Hepatocyte (in vitro differentiated cells): ENCODE data around the gene MRI1. TPM values are rescaled to one million over a fixed set of nuclear protein-coding genes. Genes with fewer than 3 reads are reported as not detected.

Experiments
- DNase-seq: peaks from one replicate; pipeline ENCODE4 v3.0.0-alpha.2; 2016; ENCODE audit warnings: low spot score
- H2AFZ ChIP-seq: fragments of 200-600 bp; sonication (generic); 2 replicates; pipeline ENCODE4 v1.6.0; 2016; ENCODE audit warnings: antibody characterized with exemption, mild to moderate bottlenecking
- H3K27ac ChIP-seq: fragments of 200-600 bp; sonication (generic); 2 replicates; pipeline ENCODE4 v1.5.1; 2016; ENCODE audit warnings: mild to moderate bottlenecking
- H3K27me3 ChIP-seq: fragments of 200-600 bp; sonication (generic); 2 replicates; pipeline ENCODE4 v1.6.1; 2016
- H3K36me3 ChIP-seq: fragments of 200-600 bp; sonication (generic); replicated peaks from 2 replicates; pipeline ENCODE4 v1.5.1; 2016; ENCODE audit warnings: low read depth; ENCODE audit not compliant: insufficient read depth
- H3K4me1 ChIP-seq: fragments of 200-600 bp; sonication (generic); 2 replicates; pipeline ENCODE4 v1.5.1; 2016; ENCODE audit warnings: mild to moderate bottlenecking, moderate library complexity; ENCODE audit not compliant: insufficient read depth
- H3K4me2 ChIP-seq: fragments of 200-600 bp; sonication (generic); 2 replicates; pipeline ENCODE4 v1.6.0; 2016
- H3K4me3 ChIP-seq: fragments of 200-600 bp; sonication (generic); 2 replicates; pipeline ENCODE4 v1.5.1; 2016; ENCODE audit warnings: mild to moderate bottlenecking
- H3K79me2 ChIP-seq: fragments of 200-600 bp; sonication (generic); 2 replicates; pipeline ENCODE4 v1.6.0; 2017; ENCODE audit warnings: mild to moderate bottlenecking
- H3K9me2 ChIP-seq: fragments of 200-600 bp; sonication (generic); replicated peaks from 2 replicates; pipeline ENCODE4 v1.6.0; 2017; ENCODE audit warnings: mild to moderate bottlenecking; ENCODE audit not compliant: insufficient read depth
- H3K9me3 ChIP-seq: fragments of 200-600 bp; sonication (generic); 2 replicates; pipeline ENCODE4 v1.5.1; 2016; ENCODE audit warnings: low read depth, mild to moderate bottlenecking
- H4K20me1 ChIP-seq: fragments of 200-600 bp; sonication (generic); 2 replicates; pipeline ENCODE4 v1.6.0; 2016; ENCODE audit warnings: mild to moderate bottlenecking; ENCODE audit not compliant: insufficient read depth, poor library complexity, severe bottlenecking
- CTCF ChIP-seq: fragments of 200-600 bp; sonication (generic); IDR thresholded peaks from 2 replicates; pipeline ENCODE4 v1.5.1; 2016; ENCODE audit warnings: antibody characterized with exemption, mild to moderate bottlenecking; ENCODE audit not compliant: poor library complexity
- EZH2 ChIP-seq: fragments of 200-600 bp; sonication (generic); IDR thresholded peaks from 2 replicates; pipeline ENCODE4 v1.6.1; 2016; ENCODE audit warnings: antibody characterized with exemption, mild to moderate bottlenecking, borderline replicate concordance
- EZH2phosphoT487 ChIP-seq: fragments of 200-600 bp; sonication (generic); IDR thresholded peaks from one replicate; pipeline ENCODE4 v1.6.1; 2018; ENCODE audit warnings: antibody characterized with exemption, mild to moderate bottlenecking, low read depth, moderate library complexity; ENCODE audit not compliant: unreplicated experiment, severe bottlenecking
- WGBS: methylation state at CpG from one replicate; pipeline ENCODE4 v1.1.6; 2016; ENCODE audit warnings: low lambda C conversion rate; ENCODE audit errors: missing lambda C conversion rate; 5-methylcytosine and 5-hydroxymethylcytosine counted together
- polyA plus RNA-seq: library from polyadenylated mRNA; unstranded; fragments of >200 nt; fragmentation: Nextera tagmentation; extraction: Ambion mirVana; gene quantifications from 2 replicates; pipeline ENCODE4 v1.2.1, GENCODE V29; 2016
- total RNA-seq: library from RNA; depleted of rRNA; stranded (reverse); fragments of >200 nt; gene quantifications from 2 replicates; pipeline ENCODE4 v1.2.3, GENCODE V29; 2014

Gene MRI1
- total and polyA plus RNA-seq, 2 experiments from 2014 or later = 18.5 to 21.9 TPM

DNA sequence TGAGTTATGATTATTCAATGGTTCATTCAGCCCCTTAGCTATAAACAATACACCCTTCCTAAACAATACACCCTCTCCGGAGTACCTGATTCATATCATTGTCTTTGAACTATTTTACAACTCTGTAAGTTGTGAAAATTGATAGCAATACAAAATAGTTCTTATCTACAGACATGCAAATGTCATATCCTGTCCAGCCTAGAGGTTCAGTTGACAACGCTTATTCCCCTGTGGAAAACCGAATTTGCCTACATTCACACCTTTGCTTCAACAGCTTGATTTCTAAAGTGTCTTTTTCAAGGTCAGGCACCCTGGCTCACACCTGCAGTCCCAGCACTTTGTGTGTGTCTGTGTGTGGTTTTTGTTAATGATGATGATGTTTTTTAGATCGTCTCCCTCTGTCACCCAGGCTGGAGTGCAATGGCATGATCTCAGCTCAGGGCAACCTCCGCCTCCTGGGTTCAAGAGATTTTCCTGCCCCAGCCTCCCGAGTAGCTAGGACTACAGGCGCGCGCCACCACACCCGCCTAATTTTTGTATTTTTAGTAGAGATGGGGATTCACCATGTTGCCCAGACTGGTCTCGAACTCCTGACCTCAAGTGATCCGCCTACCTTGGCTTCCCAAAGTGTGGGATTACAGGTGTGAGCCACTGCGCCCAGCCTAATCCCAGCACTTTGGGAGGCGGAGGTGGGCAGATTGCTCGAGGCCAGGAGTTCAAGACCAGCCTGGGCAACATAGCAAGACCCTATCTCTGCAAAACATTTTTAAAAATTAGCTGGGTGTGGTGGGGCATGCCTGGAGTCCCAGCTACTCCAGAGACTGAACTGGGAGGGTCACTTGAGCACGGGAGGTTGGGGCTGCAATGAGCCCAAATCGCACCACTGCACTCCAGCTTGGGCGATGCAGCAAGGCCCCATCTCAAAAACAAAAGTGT lies 19.5 kb downstream of the MRI1 start:
- WGBS = 82% methylated on average over 18 of the region's 18 CpGs
- Histone ChIP-seq H3K27me3 (no peaks in the 10 kb centered on the region), H3K4me3 (no peak overlapping the region), H3K4me2 (no peak overlapping the region), H3K79me2 (no peaks in the 10 kb centered on the region), H3K4me1 (peaks cover 13% of the 10 kb centered on the region), H4K20me1 (no peaks in the 10 kb centered on the region), H3K27ac (no peak overlapping the region), H3K9me2 (no peaks in the 10 kb centered on the region), H3K36me3 (no peaks in the 10 kb centered on the region), H2AFZ (no peak overlapping the region), H3K9me3 (no peaks in the 10 kb centered on the region)
- TF ChIP-seq EZH2 (no peak), EZH2phosphoT487 (no peak), CTCF (no peak)
- no peak for DNase-seq

- Histone ChIP-seq H3K27ac (no peak overlapping the region), H3K27me3 (no peaks in the 10 kb centered on the region), H3K36me3 (no peaks in the 10 kb centered on the region), H4K20me1 (no peaks in the 10 kb centered on the region), H2AFZ (peak overlapping the region; percentile 73), H3K9me3 (no peaks in the 10 kb centered on the region), H3K4me2 (peak overlapping the region; percentile 48), H3K4me1 (peaks cover 13% of the 10 kb centered on the region), H3K4me3 (no peak overlapping the region), H3K9me2 (no peaks in the 10 kb centered on the region), H3K79me2 (no peaks in the 10 kb centered on the region)
- no peak for TF ChIP-seq EZH2phosphoT487
- TF ChIP-seq EZH2 = no peak
- TF ChIP-seq CTCF = peak; percentile 73
- WGBS = 36% methylated on average over 17 of the region's 17 CpGs
- peak; percentile 79 for DNase-seq
These were observed 20.6 kb downstream of the MRI1 start for GRCh38 chr19:13784731-13785452.

DNA sequence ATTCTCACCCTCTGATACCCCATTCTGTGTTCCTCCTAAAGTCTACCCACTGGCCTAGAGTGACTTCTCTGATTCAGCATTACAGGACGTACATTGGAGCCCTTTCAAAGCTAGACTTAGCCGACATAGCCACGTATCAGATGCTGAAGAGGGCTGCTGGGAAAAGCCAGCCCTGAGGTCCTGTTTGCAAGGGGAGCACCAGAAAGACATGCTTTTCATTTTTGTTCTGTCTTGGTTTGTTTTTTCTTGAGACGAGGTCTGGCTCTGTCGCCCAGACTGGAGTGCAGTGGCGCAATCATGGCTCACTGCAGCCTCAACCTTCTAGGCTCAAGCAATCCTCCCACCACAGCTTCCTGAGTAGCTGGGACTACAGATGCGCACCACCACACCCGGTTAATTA lies 24.7 kb downstream of the MRI1 start:
- Histone ChIP-seq H3K27me3 (no peaks in the 10 kb centered on the region), H3K4me1 (peaks cover 8% of the 10 kb centered on the region), H3K27ac (no peak overlapping the region), H3K4me2 (no peak overlapping the region), H4K20me1 (no peaks in the 10 kb centered on the region), H3K36me3 (no peaks in the 10 kb centered on the region), H3K4me3 (no peak overlapping the region), H3K9me3 (no peaks in the 10 kb centered on the region), H3K9me2 (no peaks in the 10 kb centered on the region), H3K79me2 (no peaks in the 10 kb centered on the region), H2AFZ (no peak overlapping the region)
- 66% methylated on average over 8 of the region's 8 CpGs for WGBS
- no peak for DNase-seq
- no peak for TF ChIP-seq EZH2
- no peak for TF ChIP-seq CTCF
- no peak for TF ChIP-seq EZH2phosphoT487
